ENCODE measurements around the gene RBFOX2.

RBFOX2 gene

DNA sequence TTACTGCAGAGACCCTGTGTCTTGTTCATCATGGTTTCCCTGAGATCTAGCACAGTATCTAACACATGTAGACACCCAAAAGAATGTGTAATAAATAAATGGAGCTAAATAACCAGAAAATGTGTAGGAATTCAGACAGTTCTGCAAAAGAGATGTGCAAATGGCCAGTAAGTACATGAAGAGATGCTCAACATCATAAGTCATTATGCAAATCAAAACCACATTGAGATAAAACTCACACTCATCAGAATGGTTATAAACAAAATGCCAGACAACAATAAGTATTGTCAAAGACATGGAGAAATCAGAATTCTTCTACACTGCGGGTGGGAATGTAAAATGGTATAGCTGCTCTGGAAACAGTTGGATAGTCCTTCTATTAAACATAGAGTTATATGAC is 88.5 kb downstream of the RBFOX2 start:
- H3K4me1 ChIP-seq (ENCODE audit: insufficient read depth, low read length), result peaks cover 4% of the 10 kb centered on the region; the same call in 1 of the 2 replicates
- H3K36me3 ChIP-seq (ENCODE audit: insufficient read depth, low read length), result peaks cover 2% of the 10 kb centered on the region; the same call in 1 of the 2 replicates
- no peaks in the 10 kb centered on the region for H3K9me3 ChIP-seq (ENCODE audit: control insufficient read depth, insufficient read depth, low read length)
- no peak overlapping the region for H3K9ac ChIP-seq (ENCODE audit: low read depth, low read length)

DNA sequence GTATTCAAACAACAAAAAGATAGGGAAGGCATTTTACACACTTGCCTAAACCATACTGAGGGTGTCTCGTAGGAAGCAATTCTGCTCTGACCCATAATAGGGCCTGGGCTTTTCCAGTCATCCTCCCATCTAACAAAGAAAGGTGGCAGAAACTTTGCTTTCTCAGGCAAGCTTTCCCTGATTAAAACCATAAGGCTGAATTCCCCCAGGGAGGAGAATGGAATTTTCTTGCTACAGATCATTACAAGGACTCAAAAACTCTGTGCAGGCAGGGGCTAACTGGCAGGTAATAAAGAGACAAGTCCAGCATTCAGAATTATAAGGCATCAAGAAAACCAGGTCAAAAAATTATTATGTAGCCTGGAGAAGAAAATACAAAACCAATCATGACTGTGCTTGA is 90.4 kb downstream of the RBFOX2 start:
- Histone ChIP-seq H3K9me3 (ENCODE audit: control insufficient read depth, insufficient read depth, low read length) (no peaks in the 10 kb centered on the region), H3K9ac (ENCODE audit: low read depth, low read length) (no peak overlapping the region), H3K36me3 (ENCODE audit: insufficient read depth, low read length) (peaks cover 2% of the 10 kb centered on the region; the same call in 1 of the 2 replicates), H3K4me1 (ENCODE audit: insufficient read depth, low read length) (peaks cover 4% of the 10 kb centered on the region; the same call in 1 of the 2 replicates)

DNA sequence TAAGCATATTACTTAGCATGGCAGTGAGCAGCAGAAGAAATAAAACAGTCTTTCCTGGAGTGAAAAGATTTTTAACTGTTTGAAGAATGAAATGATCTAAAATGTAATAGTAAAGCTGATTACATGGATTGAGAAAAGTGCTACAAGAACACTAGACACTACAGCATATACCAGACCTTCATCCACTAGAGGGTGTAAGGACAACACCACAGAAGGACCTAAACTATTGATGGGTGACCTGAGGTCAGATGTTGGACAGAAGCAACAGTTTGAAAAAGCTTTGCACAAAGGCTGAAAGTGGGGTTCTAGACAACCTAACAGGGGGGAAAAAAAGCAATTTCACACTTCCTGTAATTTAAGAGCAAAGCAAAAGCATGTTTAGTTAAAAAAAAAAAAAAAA is 97.7 kb downstream of the RBFOX2 start:
- no peaks in the 10 kb centered on the region for H3K36me3 ChIP-seq (ENCODE audit: insufficient read depth, low read length)
- H3K4me1 ChIP-seq (ENCODE audit: insufficient read depth, low read length), result no peaks in the 10 kb centered on the region; the same call in 1 of the 2 replicates
- no peak overlapping the region for H3K9ac ChIP-seq (ENCODE audit: low read depth, low read length)
- H3K9me3 ChIP-seq (ENCODE audit: control insufficient read depth, insufficient read depth, low read length), result no peaks in the 10 kb centered on the region

DNA sequence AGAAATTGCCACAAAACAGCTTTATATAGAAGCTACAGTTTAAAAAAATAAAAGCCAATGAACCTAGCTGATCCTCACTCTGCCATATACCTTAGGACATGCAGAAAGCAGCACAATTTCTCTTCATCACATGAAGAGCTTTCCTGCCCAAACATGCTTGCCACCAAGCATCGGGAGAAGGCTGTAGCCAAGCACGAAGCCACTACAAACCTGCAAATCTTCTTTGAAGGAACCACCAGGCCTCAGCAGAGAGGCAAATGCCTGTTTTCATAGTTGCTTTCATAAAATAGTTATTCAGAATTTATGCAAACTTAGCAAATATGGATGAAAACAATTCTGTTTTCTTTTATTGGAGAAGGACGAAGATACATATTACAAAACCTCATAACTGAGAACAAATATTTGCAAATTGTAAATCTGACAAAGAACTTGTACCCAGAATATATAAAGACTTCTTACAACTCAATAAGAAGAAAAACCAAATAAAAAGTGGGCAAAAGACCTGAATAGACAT is 100.3 kb downstream of the RBFOX2 start:
- Histone ChIP-seq H3K36me3 (ENCODE audit: insufficient read depth, low read length) (no peaks in the 10 kb centered on the region), H3K9ac (ENCODE audit: low read depth, low read length) (no peak overlapping the region), H3K9me3 (ENCODE audit: control insufficient read depth, insufficient read depth, low read length) (no peaks in the 10 kb centered on the region), H3K4me1 (ENCODE audit: insufficient read depth, low read length) (no peaks in the 10 kb centered on the region; the same call in 1 of the 2 replicates)

DNA sequence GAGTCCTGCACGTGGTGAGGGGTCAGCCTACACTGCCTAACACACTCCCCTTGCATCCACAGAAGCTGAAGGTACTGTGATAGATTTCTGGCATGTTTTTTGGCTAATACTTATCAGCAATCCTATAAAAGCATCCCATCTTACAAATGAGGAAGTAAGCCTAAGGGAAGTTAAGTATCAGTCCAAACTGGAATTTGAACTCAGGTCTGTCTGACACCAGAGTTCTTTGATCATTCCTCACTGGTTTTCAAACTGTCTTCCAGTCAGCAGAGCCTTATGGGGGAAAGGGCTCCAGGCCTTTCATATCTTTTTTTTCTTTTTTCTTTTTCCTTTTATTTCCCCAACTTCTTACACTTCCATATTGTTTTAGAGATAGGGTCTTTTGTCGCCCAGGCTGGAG is 105.6 kb downstream of the RBFOX2 start:
- Histone ChIP-seq H3K4me1 (ENCODE audit: insufficient read depth, low read length) (peaks cover 7% of the 10 kb centered on the region), H3K36me3 (ENCODE audit: insufficient read depth, low read length) (no peaks in the 10 kb centered on the region), H3K9me3 (ENCODE audit: control insufficient read depth, insufficient read depth, low read length) (no peaks in the 10 kb centered on the region), H3K9ac (ENCODE audit: low read depth, low read length) (no peak overlapping the region)

DNA sequence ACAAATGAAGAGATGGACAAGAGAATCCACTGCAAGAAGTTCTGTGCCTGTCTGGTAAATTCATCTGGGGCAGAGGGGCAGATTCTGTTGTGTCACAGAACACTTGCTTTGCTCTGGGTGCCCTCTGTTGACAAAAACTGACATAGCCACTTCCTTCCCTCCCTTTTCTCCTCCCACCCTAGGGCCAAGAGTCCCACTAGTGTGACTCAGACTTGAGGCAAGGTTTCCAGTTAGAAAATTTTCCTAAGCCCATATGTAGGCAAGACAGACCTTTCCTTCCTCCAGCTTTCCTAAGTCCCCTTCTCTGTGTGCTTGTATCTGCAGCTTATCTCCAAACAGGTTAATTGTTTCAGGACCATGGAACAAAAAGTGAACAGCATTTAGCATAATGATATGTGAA is 106.8 kb downstream of the RBFOX2 start:
- Histone ChIP-seq H3K9me3 (ENCODE audit: control insufficient read depth, insufficient read depth, low read length) (no peaks in the 10 kb centered on the region), H3K4me1 (ENCODE audit: insufficient read depth, low read length) (peaks cover 7% of the 10 kb centered on the region), H3K36me3 (ENCODE audit: insufficient read depth, low read length) (no peaks in the 10 kb centered on the region), H3K9ac (ENCODE audit: low read depth, low read length) (no peak overlapping the region)

DNA sequence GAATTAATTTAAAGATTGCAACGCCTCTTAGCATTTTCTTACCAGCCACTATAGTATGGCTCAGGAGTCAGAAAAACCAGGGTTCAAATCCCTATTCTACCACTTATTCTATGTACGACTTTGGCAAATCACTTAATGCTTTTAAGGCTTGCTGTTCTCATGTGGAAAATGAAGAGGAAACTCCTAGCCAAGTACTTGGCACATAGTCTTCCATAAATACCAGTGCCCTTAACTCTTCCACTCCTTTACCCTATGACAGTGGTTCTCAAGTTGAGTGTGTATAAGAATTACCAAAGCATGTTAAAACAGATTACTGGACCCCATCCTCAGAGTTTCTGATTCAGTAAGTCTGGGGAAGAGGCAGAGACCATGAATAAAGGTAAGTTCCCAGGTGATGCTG is 107.6 kb downstream of the RBFOX2 start:
- Histone ChIP-seq H3K9ac (ENCODE audit: low read depth, low read length) (no peak overlapping the region), H3K36me3 (ENCODE audit: insufficient read depth, low read length) (no peaks in the 10 kb centered on the region), H3K4me1 (ENCODE audit: insufficient read depth, low read length) (peaks cover 8% of the 10 kb centered on the region), H3K9me3 (ENCODE audit: control insufficient read depth, insufficient read depth, low read length) (no peaks in the 10 kb centered on the region)

DNA sequence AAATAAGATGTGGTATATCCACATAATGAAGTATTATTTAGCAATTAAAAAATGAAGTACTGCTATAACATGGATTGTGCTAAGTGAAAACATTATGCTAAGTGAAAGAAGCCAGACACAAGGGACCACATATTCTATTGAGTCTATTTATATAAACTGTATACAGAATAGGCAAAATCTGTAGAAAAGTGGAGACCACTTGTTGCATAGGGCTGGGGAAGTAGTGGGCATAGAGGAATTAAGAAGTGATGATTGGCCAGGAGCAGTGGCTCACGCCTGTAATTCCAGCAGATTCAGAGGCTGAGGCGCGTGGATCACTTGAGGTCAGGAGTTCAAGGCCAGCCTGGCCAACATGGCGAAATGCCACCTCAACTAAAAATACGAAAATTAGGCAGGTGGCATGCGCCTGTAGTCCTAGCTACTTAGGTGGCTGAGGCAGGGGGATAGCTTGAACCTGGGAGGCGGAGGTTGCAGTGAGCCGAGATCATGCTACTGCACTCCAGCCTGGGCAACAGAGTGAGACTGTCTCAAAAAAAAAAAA is 109.6 kb downstream of the RBFOX2 start:
- Histone ChIP-seq H3K9me3 (ENCODE audit: control insufficient read depth, insufficient read depth, low read length) (no peaks in the 10 kb centered on the region), H3K4me1 (ENCODE audit: insufficient read depth, low read length) (peaks cover 19% of the 10 kb centered on the region), H3K9ac (ENCODE audit: low read depth, low read length) (no peak overlapping the region), H3K36me3 (ENCODE audit: insufficient read depth, low read length) (no peaks in the 10 kb centered on the region)

DNA sequence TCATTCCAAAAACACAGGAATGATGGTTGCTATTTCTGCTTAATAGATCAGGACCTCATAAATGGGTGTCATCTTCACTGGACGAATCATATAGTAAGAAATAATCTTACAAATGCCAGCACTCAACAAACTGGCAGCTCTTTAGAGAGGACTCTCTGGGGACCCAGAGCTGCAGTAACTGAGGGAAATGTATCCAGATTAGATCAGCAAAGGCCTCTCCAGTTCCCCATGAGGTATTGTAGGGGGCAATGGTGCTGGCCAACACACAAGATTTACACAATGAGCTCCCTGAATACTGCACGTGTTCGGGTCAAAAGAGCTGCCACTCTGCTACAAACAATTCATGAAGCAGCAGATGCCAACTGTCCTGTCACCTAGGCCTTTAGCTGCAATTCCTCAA is 110.2 kb downstream of the RBFOX2 start:
- Histone ChIP-seq H3K9ac (ENCODE audit: low read depth, low read length) (no peak overlapping the region), H3K36me3 (ENCODE audit: insufficient read depth, low read length) (no peaks in the 10 kb centered on the region), H3K9me3 (ENCODE audit: control insufficient read depth, insufficient read depth, low read length) (no peaks in the 10 kb centered on the region), H3K4me1 (ENCODE audit: insufficient read depth, low read length) (peaks cover 23% of the 10 kb centered on the region)

DNA sequence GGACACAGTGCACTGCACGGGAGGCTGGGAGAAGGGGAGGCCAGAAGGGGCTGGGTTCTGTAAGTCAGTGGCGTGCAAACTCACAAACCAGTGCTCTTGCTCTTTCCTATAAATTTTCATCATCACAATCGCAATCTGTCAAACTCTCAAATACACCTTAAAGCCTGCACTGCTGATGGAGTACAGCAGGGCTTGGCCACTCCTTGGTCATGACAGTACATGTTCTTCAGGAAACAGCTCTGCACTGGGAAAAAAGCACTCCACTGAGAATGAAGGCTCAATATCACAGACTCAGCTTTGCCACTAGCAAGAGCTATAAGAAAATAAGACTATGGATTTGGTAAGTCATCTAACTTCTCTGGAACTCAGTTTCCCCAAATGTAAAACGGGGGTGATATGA is 111.0 kb downstream of the RBFOX2 start:
- no peaks in the 10 kb centered on the region for H3K36me3 ChIP-seq (ENCODE audit: insufficient read depth, low read length)
- no peak overlapping the region for H3K9ac ChIP-seq (ENCODE audit: low read depth, low read length)
- peaks cover 23% of the 10 kb centered on the region for H3K4me1 ChIP-seq (ENCODE audit: insufficient read depth, low read length)
- no peaks in the 10 kb centered on the region for H3K9me3 ChIP-seq (ENCODE audit: control insufficient read depth, insufficient read depth, low read length)

DNA sequence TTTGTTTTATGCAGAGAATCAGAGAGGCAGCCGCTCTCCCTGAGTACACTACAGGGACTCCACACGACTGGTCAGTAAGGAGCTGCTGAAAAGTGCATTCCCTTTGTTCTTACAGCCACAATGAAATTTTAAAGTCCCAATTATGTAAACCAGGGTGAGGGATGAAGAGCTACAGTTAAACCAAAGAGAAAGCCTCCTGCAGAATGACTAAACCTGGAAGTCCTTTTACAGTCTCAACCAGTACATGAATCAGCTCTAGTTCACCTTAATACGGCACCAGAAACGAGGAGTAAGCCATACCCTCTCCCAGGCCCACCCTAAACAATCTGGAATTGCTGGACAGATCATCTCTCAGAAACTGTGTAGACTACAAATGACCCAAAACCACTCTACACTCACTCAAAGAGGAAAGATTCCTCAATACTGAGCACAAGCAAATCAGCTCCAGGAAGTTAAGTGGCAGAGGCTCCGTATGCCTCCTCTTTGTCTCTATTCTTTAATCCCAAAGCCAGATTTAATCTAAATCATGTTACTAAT is 113.1 kb downstream of the RBFOX2 start:
- no peaks in the 10 kb centered on the region for H3K36me3 ChIP-seq (ENCODE audit: insufficient read depth, low read length)
- peaks cover 31% of the 10 kb centered on the region for H3K4me1 ChIP-seq (ENCODE audit: insufficient read depth, low read length)
- H3K9me3 ChIP-seq (ENCODE audit: control insufficient read depth, insufficient read depth, low read length), result no peaks in the 10 kb centered on the region
- H3K9ac ChIP-seq (ENCODE audit: low read depth, low read length), result peak overlapping the region; percentile 49

DNA sequence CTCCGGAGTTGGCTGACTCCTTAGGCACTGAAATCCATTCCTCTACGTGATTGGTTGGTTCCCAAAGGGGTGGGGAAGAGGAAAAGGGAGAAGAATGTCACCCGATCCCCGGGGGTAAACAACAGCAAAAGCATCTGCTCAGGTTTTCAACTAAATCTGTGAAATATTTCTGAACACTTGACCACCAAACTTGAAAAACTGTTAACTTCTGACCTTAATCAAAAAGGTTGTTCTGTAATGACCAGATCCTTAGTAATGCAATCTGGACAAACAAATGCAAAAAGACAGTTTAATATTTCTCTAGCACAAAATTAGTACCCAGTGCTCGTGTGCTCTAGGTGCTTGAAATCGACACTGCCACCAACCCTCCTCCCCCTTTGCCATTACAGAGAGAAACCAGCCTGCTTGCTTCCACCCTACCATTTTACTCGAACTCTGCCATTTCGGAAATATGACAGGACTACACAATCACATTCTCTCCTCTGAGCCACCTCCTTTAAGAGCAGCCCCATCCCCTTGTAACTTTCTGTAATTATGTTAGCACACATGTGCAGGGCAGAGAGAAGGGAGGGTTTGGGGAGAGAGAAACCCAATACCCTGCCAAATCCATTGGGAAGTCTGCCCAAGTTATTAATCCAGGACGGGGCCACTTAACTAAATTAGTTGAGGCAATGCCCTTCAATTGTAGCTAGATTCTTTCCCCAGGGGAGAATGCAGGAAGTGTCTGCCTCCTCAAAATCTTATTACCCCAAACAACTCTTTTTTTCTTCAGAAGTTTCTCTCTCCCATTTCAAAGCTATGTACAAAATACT is 113.8 kb downstream of the RBFOX2 start:
- H3K4me1 ChIP-seq (ENCODE audit: insufficient read depth, low read length), result peaks cover 35% of the 10 kb centered on the region
- no peaks in the 10 kb centered on the region for H3K36me3 ChIP-seq (ENCODE audit: insufficient read depth, low read length)
- no peaks in the 10 kb centered on the region for H3K9me3 ChIP-seq (ENCODE audit: control insufficient read depth, insufficient read depth, low read length)
- peak overlapping the region; percentile 49 for H3K9ac ChIP-seq (ENCODE audit: low read depth, low read length)

DNA sequence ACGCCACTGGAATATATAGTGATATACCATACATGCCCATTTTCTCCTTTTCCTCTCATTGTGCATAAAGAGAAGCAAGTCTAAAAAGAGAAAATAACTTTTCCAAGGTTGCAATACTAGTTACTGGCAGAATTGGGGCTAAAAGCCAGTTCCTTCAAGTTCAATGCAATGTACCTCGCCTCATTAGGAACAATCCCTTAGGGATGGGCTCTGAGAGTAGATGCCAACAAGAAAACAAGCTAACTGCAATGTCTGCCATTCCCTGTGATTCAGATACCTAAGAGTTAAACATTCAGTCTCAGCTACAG is 114.3 kb downstream of the RBFOX2 start:
- Histone ChIP-seq H3K4me1 (ENCODE audit: insufficient read depth, low read length) (peaks cover 35% of the 10 kb centered on the region), H3K9ac (ENCODE audit: low read depth, low read length) (no peak overlapping the region), H3K36me3 (ENCODE audit: insufficient read depth, low read length) (no peaks in the 10 kb centered on the region), H3K9me3 (ENCODE audit: control insufficient read depth, insufficient read depth, low read length) (no peaks in the 10 kb centered on the region)

DNA sequence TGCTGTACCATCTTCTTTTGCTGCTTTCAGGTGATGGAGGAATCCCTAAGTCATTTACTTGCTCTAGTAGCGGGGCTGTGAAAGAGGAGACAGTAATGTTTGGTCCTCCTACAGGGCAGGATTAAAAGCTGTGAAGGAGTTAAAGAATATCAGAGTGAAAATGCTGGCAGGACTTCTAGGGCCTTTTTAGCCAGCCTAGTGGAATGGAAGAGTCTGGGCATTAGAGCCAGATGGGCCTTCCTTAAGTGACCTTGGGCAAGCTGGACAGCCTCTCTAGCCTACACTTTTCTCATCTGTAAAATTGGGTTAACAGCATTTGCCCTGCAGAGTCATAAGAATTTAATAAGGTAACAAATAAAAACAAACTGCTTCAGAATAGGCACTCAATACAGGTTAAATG is 114.7 kb downstream of the RBFOX2 start:
- H3K9me3 ChIP-seq (ENCODE audit: control insufficient read depth, insufficient read depth, low read length), result no peaks in the 10 kb centered on the region
- H3K36me3 ChIP-seq (ENCODE audit: insufficient read depth, low read length), result no peaks in the 10 kb centered on the region
- H3K4me1 ChIP-seq (ENCODE audit: insufficient read depth, low read length), result peaks cover 35% of the 10 kb centered on the region
- no peak overlapping the region for H3K9ac ChIP-seq (ENCODE audit: low read depth, low read length)

DNA sequence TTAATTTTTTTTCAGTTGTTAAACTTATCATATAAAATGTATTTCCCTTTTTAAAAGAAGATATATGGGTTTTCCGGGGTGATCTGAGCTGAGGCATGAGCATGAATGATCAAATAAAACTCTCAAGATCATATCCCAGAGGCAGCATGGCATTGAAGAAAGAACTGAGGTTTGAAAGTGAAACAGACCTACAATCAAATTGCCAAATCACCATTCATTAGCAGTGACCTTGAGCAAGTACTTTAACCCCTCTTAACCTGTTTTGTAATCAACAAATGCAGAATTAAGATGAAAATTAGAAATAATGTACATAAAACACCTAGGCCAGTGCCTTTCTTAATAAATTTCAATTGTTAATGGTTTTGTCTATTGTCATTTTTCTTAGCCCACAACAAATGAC is 116.0 kb downstream of the RBFOX2 start:
- H3K9ac ChIP-seq (ENCODE audit: low read depth, low read length), result no peak overlapping the region
- no peaks in the 10 kb centered on the region for H3K36me3 ChIP-seq (ENCODE audit: insufficient read depth, low read length)
- H3K4me1 ChIP-seq (ENCODE audit: insufficient read depth, low read length), result peaks cover 35% of the 10 kb centered on the region
- no peaks in the 10 kb centered on the region for H3K9me3 ChIP-seq (ENCODE audit: control insufficient read depth, insufficient read depth, low read length)
